Right lobe of liver (tissue), 4 donors: ENCODE measurements around the gene SFTA2.

Experiments
- CTCF ChIP-seq, 4 donors: fragments of 200-600 bp in 3 of 4; fragments of 450-650 bp in 1 of 4; IDR thresholded peaks; one replicate each; pipeline versions ENCODE4 v1.5.1 to v1.8.0; 2016 to 2022; ENCODE audit warnings: antibody characterized with exemption in 4 of 4, mild to moderate bottlenecking in 2 of 4
- POLR2A ChIP-seq: fragments of 450-650 bp; IDR thresholded peaks from one replicate; pipeline ENCODE4 v1.6.1; 2017; ENCODE audit warnings: antibody characterized with exemption, mild to moderate bottlenecking
- donor health status: DM: no; HTN: no; CAD: no.
- donor health status: DM: no; HTN: no; CAD: no.
- donor health status: DM: no; HTN: yes; CAD: no.

- TF ChIP-seq CTCF (IDR thresholded peaks at IDR 0.05) (no peak), POLR2A (no peak)
Observed at GRCh38 chr6:30940361-30940986, 8.5 kb upstream of the SFTA2 start, which contains the start of gene MUCL3.
